ENCODE data around the gene SERAC1.

SERAC1 gene

DNA sequence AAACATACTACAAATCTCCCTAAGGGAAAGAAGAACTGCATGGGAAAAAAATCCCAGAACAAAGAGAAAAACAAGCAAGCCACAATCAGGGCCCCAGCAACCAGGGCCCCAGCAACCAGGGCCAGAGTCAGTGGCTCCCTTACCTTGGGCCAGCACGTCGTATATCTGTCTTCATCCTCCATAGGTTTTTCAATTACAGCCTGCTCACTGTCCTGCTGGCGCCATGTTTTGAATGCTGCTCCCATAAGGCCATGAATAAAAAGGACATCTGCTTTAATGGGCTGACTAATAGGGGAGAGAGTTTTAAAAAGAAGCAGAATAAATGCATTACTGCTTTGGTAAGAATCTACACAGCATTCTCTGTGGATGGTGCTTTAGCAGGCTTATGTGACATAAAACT, 49.2 kb downstream of the SERAC1 start:
- no peak for FAIRE-seq

DNA sequence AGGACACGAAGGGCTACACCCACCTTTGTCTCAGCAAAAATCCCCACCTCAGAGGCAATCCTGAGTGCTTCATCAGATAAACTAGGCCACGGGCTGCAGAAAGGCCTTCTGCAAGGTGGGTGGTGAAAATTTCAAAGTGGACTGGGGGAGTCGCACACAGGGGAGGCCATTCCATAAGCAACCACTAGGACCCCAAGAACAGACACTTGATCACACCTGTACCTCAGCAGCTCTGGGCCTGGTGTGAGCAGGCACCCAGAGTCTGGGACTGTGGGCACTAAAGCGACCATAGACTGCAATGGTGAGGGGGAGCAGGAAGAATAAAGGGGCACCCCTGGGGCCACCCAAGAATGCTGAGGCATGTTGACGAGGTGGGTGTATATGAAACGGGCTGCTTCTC, 52.6 kb downstream of the SERAC1 start:
- no peak for FAIRE-seq

DNA sequence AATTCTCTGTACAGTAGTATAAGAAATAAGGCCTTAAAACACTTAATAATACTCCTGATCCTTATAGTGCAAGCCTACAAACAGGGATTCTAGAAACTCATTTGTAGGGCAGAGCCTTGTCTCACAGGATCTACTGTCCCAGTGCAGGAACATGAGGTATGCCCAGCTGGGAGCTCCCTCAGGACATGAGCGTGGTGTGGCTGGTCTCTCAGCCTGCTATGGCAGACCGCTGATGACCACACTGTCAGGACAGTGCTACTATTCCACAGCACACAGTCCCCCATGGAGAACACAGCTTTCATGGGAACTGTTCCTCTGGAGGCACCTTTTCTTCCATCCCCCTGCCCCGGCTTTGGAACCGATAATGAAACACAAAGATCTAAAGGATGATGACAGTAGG, 53.0 kb downstream of the SERAC1 start:
- FAIRE-seq = no peak

DNA sequence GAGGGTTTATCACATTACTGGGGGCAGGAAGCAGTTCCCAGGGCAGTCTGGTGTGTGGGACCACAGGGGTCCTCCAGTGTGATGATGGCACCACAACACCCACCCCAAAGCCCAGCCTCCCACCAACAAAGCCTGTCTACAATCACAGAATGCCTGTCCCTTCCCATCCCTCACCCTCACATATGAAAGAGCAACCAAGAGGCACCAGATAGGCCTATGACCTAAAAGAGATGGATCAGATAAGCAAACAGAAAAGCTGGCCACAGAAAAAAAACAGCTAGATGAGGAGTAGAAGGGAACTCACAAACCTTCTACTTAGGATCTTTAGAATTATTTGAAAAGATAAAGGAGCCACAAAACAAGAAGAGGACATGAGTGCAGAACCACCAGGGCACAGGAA, 54.3 kb downstream of the SERAC1 start:
- no peak for FAIRE-seq

DNA sequence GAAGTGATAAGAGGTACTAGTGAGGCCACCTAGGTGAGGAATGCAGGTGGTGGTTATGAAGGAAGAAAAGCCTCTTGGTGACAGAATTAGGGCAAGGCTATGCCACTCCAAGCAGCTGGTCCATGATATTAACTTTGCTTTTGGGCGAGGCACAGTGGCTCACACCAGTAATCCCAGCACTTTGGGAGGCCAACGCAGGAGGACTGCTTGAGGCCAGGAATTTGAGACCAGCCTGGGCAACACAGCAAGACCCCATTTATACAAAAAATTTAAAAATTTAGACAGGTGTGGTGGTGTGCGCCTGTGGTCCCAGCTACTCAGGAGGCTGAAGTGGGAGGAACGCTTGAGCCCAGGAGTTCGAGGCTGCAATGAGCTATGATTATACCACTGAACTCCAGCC, 56.1 kb downstream of the SERAC1 start:
- FAIRE-seq = no peak

DNA sequence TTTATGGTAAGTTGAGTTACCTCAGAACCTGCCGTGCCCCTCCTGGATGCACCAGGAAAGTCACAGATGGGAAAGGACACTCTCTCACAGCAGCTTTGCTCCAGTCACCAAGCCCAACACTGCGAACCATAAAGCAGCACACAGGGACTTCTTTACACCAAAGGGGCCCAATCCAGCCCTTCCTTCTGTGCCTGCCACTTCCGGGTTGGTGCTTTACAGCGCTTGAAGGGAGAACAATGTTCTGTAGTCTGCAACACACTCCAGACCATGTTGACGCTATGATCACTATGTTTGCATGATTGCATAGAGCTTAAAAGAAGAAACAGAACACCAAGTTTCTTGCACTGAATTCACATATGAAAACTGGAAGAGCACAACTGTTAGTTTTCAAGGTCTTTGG, 57.1 kb downstream of the SERAC1 start:
- FAIRE-seq = no peak

DNA sequence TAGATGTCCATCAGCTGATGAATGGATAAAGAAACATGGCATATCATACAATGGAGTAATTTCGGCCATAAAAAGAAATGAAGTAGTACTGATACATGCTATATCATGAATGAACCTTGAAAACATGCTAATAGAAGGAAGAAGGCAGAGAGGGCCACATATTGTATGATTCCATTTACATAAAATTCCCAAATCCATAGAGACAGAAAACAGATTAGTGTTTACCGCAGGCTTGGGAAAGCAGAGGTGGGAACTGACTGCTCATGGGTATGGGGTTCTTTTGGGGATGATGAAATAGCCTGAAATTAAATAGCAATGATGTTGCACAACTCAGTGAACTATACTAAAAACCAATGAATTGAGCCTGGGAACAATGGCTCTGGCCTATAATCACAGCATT, 58.3 kb downstream of the SERAC1 start:
- FAIRE-seq = no peak

DNA sequence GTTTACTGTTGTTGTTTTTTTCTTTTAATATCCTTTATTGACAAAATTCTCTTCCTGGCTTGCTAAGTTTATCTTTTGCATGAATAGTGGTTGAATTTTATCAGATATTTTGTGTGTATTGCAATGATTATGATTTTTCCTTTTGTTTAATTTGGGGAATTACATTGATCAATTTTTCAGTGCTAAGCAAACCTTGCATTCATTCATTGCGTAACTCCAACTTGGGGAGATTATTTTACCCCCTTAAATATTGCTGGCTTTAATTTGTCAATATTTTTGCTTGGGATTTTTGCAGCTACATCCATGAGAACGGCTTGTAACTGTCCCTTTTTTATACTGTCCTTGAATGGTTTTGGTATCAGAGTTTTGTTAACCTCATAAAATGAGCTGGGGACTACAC, 63.4 kb downstream of the SERAC1 start:
- FAIRE-seq = no peak

DNA sequence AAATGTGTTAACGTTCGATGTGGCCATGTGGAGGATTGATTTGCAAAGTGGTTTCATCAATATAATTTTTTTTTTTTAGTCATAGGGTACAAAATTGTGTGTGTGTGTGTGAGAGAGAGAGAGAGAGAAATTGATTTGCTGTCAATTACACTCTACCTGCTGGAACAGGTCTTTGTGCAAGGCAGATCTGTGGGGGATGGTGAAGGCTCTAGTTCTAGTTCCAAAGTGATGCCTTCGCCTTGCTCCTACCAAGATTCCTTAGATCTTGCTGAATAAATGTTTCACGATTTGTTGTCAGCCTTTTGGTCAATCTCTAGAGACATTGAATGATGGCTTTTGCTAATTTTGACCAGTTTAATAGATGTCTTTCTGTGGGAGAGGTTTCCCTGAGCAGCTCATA, 64.8 kb downstream of the SERAC1 start:
- FAIRE-seq = no peak

DNA sequence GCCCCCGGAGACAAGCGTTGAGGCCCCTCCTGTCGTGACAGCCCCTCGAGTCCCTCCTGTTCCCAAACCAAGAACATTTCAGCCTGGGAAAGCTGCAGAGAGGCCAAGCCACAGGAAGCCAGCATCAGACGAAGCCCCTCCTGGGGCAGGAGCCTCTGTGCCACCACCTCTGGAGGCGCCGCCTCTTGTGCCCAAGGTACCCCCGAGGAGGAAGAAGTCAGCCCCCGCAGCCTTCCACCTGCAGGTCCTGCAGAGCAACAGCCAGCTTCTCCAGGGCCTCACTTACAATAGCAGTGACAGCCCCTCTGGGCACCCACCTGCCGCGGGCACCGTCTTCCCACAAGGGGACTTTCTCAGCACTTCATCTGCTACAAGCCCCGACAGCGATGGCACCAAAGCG, 72.4 kb downstream of the SERAC1 start:
- no peak for FAIRE-seq

DNA sequence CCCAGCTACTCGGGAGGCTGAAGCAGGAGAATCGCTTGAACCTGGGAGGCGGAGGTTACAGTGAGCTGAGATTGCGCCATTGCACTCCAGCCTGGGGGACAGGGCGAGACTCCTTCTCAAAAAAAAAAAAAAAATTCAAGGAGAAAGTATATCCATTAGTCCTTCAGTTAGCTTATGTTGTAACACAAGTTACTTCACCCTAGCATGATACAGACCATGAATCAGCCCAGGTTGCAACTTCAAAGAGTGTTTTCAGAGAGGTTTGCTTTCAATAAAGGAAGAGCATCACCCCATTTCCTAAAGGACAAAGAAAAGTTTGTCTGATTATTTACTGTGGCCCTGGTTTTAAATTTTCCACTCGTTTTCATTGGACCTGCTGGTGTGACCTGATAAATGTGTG, 73.0 kb downstream of the SERAC1 start:
- FAIRE-seq = no peak

DNA sequence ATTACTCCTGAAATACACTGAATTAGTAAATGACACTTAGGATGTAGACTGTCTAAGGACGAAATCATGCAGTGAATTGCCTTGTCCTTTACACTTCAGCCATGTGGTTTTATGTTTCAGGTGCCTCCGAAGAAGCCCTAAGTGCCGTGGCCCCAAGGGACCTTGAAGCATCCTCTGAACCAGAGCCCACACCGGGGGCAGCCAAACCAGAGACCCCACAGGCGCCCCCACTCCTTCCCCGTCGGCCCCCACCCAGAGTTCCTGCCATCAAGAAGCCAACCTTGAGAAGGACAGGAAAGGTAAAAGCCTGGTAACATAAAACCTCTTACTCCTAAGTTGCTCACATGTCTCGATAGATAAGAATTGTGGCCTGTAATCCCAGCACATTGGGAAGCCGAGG, 75.3 kb downstream of the SERAC1 start:
- no peak for FAIRE-seq

DNA sequence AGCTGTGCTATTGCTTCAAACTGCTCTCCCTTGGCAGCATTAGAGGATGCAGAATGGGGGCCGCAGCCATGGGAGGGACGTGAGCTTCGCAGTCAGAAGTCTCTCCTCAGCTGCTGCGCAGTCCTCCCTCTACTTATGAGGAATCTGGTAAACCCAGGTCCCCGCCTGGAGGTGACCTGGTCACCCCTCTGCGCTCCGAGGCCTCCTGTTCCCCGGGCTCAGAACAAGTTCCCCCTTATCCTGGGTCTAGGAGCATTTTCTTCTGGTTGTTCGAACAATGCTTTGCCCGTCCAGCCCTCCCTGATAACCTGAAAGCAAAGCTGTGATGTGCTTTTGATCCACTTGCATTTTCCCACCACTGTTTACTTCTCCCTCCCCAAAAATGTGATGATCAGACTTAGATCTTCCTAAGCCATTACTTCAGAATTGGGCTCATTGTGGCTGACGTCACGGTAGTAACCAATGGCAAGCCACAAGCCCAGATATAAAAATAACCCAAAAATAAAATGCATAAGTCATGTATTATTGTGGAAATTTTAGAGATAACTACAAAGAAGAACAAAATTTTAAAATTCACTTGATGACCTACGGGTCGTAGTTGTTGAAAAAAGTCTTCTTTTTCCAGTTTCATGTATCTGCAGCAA, 80.7 kb downstream of the SERAC1 start:
- FAIRE-seq = no peak

DNA sequence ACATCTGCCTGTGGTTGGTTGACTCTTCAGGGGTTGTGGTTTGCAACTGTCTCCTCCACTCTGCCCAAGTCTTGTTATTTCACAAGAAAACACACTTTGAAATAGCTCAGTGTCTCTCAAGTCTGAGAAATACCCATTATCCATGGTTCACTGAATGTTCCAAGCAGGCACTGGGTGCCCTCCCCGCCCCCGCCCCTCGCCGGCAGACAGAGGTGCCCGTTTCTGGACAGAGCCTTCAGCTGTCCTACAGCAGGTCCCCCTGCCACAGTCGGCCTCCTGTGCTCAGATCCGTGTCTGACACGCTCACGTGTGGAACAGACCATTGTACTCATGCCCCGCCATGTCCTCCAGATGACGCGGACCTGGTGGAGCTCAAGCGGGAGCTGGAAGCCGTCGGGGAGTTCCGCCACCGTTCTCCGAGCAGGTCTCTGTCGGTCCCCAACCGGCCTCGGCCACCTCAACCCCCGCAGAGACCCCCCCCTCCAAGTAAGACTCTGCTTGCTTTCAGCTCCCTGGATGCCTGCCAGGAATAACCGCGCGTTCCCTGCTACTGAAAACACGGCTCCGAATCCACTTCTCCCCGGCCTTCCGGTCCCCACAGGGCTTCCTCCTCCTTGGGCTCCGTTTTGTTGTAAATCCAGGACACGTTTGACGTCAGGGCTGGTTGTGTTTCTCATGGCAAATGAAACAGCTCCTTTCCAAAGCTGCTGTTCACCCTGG, 81.4 kb downstream of the SERAC1 start:
- no peak for FAIRE-seq

DNA sequence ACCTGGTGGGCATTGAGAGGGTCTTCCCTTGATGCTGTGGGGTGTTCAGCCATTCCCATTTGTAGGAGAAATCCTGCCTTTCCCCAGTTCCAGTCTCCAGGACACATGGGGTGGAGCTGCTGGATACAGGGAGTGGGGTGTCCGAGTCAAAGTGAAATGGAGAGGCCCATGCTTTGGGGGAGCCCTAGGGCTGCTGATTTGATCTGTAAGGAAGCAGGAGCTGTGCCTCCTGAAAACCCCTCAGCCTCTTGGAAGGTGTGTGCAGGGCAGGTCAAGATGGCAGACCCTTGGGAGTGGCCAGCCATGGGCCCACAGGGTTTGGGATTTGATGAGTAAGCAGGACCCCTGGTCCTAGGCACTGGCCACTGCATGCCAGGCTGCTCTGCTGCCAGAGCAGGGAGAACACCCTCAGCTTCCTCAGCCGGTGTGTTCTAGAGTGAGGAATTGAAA, 82.0 kb downstream of the SERAC1 start:
- FAIRE-seq = no peak

DNA sequence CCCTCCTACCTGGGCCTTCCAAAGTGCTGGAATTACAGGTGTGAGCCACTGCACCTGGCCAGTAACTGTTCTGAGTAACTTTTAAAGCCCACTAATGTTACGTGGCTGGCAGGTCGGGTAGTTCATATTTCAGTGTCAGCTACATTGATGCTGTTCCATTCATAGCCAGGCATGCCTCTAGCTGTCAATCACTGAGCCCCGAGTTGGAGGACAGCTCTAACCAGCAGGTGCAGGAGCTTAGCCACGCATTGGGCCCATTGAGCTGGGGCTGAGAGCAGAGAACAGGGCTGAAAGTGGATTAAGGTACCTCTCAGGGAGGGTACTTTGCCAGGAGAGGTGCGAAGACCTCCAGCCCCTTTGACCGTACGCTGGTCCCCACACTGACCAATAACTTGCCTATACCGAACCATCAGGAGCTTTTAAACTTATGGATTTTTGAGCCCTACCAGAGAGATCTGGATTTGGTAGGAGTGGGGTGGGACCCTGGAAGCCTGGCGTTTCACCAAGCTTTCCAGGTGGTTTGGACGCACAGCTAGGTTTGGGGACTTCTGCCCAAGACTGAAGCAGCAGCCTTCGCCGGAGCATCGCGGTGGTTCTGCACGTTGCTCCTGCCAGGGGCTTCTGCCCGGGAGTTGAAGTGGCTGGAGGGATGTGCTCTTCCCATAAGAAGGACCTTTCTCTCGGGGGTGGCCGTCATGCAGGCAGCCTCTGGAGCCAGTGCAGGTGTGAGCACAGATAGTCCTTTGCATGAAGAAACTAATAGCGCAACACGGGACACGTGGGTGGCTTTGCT, 82.6 kb downstream of the SERAC1 start:
- FAIRE-seq = no peak

DNA sequence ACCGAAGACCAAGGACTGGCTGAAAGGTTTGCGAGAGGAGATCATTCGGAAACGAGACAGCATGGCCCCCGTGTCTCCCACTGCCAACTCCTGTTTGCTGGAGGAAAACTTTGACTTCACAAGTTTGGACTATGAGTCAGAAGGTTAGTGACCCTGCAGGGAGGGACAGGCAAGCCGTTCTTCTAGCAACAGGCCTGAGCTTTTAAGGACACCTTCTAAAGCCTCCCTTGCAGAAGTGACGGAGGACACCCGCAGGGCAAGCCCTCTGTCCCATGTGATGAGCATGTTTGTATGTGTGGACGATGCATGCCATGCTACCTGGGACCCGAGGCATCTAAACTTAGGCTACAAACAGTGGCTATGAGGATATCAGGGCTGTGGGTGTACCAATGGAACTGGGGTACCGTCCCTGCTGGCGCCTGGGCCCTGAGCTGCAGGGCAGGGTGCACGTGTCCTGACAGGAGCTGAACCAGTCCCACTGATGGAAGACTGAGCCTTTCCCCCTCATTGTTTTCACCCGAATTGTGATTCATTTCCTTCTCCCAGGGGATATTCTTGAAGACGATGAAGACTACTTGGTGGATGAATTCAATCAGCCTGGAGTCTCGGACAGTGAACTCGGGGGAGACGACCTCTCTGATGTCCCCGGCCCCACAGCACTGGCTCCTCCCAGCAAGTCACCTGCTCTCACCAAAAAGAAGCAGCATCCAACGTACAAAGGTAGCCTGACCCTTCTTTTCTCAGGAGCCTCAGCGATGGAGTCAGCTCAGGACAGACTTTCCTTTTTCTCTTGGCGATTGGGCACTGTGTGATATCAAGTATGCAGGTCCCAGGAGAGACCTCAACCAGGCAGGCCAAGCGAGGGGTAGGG, 84.4 kb downstream of the SERAC1 start:
- no peak for FAIRE-seq

DNA sequence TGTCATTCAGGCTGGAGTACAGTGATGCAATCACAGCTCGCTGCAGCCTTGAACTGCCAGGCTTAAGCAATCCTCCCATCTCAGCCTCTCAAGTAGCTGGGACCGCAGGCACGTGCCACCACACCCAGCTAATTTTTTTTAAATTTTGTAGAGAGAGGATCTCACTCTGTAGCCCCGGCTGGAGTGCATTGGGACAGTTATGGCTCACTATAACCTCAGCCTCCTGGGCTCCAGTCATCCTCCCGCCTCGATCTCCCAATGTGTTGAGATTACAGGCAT, 86.5 kb downstream of the SERAC1 start:
- FAIRE-seq = no peak

DNA sequence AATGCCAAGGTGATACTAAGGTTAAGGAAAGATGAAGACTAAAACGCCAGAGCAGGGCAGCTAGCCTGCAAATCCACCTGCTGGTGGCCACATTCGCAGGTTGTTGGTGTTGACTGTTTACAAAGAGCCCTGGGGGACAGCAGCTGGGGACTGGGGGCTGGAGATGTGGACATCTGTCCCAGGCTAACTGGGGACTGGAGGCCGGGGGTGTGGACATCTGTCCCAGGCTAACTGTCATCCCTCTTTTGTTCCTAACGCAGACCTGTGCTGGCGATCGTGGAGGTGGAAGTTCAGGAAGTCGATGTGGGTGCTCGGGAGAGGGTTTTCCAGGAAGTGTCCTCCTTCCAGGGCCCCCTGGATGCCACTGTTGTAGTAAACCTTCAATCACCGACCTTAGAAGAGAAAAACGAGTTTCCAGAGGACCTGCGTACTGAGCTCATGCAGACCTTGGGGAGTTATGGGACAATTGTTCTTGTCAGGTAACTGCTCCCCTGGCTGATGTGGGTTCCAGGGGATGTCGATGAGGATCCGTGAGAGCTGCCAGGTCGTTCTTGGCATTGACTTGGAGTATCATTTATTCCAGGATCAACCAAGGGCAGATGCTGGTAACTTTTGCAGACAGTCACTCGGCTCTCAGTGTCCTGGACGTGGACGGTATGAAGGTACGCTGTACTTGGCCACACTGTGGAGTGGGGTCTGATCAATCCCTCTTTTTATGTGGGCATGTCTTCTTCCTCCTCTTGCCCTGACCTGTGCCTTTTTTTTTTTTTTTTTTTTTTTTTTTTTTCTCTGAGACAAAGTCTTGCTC, 87.0 kb downstream of the SERAC1 start:
- no peak for FAIRE-seq

DNA sequence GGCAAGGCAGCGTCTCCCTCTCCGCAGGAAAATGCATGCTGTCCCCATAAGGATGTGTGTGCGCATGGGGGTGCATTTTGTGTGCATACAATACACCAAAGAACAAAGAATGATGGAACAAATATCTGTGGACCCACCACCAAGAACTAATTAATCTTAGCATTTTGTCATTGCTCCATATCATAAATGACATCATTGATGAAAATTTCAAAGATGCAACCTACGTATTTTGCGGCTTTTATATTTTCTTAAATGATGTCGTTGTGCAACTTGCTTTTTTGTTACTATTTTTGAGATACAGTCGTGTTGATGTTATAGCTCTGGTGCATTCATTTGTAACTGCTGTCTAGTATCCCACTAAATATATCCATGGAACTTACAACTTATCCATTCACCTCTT, 89.7 kb downstream of the SERAC1 start:
- FAIRE-seq = no peak

DNA sequence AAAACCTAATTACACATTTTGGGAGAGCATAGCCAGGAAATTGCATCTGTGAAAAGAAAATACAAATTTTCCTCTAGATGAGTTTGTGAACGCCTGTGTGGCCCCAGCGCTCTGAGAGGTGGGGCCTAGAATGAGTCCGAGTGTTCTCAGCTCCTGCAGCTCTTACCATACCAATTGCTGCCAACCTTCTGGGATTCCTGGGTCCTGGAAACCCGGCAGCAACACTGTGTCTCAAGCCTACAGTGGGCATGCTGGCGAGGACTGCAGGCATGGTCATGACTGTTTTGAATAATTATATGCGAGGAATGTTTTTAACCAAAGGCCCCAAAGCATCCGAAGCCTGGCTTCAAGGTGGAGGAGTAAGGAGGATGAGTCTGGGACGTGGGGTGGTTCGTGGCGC, 90.4 kb downstream of the SERAC1 start:
- no peak for FAIRE-seq

DNA sequence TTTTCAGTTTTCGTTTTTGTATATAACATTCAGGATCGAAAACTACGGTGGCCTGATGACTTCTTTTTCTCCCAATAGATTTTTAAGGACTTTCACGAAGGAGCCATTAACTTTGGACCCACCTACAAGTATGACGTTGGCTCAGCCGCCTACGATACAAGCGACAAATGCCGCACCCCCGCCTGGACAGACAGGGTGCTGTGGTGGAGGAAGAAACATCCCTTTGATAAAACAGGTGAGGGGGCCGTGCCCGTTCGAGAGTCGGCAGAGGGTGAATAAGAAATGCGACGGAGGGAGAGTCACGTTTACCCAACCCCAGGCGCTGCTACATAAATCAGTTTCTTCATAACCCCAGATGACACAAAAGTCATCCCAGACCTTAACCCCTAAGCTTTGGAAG, 91.5 kb downstream of the SERAC1 start:
- no peak for FAIRE-seq

DNA sequence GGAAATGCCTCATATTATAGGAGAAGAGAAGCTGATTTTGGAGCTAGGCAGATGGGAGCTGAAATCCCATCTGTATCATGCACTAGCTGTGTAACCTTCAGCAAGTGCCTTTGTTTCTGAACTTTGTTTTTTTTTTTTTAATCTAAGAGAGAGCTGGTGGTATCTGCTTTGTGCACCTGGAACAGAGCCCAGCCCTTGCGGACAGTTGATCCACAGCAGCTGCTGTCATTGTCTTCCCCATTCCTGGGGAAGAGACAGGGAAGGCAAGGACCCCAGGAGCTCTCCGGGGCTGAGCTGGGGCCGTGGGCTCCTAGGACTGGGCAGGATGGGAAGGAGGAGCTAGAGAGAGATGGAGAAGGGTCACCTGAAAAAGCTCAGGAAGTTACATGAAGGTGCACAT, 94.3 kb downstream of the SERAC1 start:
- no peak for FAIRE-seq

Data from TTC549 (cell line).